ENCODE data around the gene PLK1. TPM values are rescaled to one million over a fixed set of nuclear protein-coding genes. Genes with fewer than 3 reads are reported as not detected.

The PLK1 gene
- total RNA-seq: 10 to 100 TPM; 67.6 to 69.8 TPM

DNA sequence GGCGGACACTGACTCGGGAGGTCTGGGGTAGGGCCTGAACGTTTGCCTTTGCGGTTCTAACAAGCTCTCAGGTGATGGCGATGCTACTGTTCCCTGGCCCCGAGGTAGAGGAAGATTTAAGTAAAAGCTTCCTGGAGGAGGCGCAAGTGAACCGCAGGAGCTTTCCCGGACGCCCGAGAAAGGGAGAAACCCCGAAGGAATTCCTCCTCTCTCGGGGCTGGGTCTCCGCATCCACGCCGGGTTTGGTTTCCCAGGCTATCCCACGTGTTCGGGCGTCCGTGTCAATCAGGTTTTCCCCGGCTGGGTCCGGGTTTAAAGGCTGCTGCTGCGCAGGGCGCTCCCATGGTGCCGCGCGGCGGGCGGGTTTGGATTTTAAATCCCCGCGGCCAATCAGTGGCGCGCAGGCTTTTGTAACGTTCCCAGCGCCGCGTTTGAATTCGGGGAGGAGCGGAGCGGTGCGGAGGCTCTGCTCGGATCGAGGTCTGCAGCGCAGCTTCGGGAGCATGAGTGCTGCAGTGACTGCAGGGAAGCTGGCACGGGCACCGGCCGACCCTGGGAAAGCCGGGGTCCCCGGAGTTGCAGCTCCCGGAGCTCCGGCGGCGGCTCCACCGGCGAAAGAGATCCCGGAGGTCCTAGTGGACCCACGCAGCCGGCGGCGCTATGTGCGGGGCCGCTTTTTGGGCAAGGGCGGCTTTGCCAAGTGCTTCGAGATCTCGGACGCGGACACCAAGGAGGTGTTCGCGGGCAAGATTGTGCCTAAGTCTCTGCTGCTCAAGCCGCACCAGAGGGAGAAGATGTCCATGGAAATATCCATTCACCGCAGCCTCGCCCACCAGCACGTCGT is at the start of gene PLK1:
Gene PLK1 (plus strand): TSS at position 460 of the 844 bp plus-strand sequence. CDS start 44 bp downstream, at position 504.

DNA sequence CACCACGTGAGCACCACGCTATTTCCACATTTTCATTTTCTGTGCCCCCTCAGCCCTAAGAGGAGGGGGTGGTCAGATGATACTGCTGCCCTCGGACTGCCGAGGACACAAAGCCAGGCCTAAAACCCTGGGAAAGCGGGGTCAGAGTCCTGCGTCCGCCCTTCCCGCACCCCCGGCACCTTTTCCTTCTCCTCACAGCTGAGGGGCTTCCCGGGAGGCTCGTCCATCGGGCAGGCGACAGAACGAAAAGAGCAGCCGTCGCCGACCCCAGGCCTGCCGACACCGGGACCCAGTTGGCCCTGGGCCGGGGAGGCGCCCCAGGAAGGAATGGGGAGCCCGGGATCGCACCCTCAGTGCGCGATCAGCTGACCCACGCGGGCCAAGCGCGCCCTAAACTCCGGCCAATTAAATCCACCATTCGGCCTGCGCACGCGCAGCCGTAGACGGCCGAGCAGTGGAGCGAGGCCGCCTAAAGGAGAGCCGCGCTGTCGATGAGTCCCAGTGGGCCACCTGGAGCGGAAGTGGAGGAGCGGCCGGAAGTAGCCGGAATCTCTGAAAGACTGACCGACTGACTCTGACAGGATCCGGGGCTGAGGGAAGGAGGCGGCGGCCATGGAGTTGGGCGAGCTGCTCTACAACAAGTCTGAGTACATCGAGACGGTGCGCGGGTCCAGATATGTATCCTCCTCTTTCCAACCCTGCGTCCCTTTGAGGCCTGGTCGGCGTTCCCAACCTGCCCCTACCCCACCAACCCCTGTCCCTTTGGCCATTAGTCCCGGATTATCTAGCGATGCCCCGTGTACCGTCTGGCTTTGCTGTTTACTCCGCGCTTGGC is 37.5 kb upstream of the PLK1 start, which contains the start of the genes DCTN5 and PALB2:
Gene DCTN5 (plus strand): TSS at position 536 of the 835 bp plus-strand sequence. CDS start 77 bp downstream, at position 613.
Gene PALB2 (minus strand): TSS at position 380 of the 835 bp plus-strand sequence. CDS start 153 bp downstream, at position 227.

GRCh38 chr16:23712976-23713375 is 34.3 kb downstream of the PLK1 start, which contains the start of gene ERN2:
Gene ERN2, minus strand, starts transcription at chr16:23713222. Its CDS starts 35 bp downstream, at chr16:23713187.

Other genes with a start within 250 kb of the PLK1 start
- gene COG7, start 225.7 kb upstream of the PLK1 start, total RNA-seq: 10 to 100 TPM; 17.5 to 17.6 TPM
- 100 to 1,000 TPM in 1 of 2 experiments, 10 to 100 TPM in 1; 96.9 to 103 TPM for gene GGA2, start 168.4 kb upstream of the PLK1 start, total RNA-seq
- gene EARS2, start 121.5 kb upstream of the PLK1 start, total RNA-seq: 10 to 100 TPM; 11.3 to 14.4 TPM
- gene UBFD1, start 121.2 kb upstream of the PLK1 start, total RNA-seq: 10 to 100 TPM; 38.5 TPM
- gene NDUFAB1, start 82.6 kb upstream of the PLK1 start, total RNA-seq: 10 to 100 TPM; 67.4 to 70.4 TPM
- gene PALB2, start 37.6 kb upstream of the PLK1 start, total RNA-seq: 10 to 100 TPM; 18.3 to 18.7 TPM
- 10 to 100 TPM; 62.5 to 69.0 TPM for gene DCTN5, start 37.4 kb upstream of the PLK1 start, total RNA-seq
- gene ERN2, start 34.3 kb downstream of the PLK1 start, total RNA-seq: not detected
- gene CHP2, start 76.1 kb downstream of the PLK1 start, total RNA-seq: not detected
- 10 to 100 TPM; 78.3 to 84.9 TPM for gene PRKCB, start 157.1 kb downstream of the PLK1 start, total RNA-seq